ENCODE results near the gene STXBP2. TPM values are rescaled to one million over a fixed set of nuclear protein-coding genes. Genes with fewer than 3 reads are reported as not detected.

Gene STXBP2
- total RNA-seq, 1 experiment from 2014 or later: 141 TPM

DNA sequence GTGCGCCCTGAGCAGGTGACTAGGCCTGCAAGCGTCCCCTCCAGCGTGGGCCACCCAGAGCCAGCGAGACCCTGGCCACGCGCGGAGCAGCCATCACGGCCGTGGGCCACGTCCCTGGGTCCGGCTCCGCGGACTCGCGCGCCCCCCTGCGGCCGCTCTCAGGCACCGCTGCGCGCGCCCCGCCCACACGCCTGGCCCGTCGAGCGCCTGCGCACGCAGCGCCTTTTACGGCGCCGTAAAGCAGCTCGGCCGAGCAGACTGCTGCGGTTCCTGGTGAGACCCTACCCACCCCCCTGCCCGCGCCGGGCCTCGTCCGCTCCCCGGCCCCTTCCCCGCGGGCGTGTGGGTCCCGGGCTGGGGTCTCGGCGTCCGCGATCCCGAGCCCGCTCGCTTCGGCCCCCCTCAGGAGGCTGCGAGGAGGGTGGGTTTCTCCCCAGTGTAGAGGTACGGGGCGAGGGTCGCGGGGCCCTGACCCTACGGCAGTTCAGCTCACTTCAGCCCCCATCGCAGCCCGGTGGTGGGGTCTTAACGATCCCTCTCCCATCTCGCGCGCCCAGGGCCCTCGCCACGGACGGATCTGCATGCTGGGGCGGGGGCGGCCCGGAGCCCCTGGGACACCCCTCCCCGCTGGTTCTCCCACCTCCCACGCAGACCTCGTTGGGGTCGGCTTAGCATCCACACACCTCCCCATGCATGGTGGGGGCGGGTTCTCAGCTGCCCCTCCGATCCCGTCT lies 43.9 kb downstream of the STXBP2 start, which contains the start of gene TRAPPC5 (continued):
- TF ChIP-seq, protein P1, sequence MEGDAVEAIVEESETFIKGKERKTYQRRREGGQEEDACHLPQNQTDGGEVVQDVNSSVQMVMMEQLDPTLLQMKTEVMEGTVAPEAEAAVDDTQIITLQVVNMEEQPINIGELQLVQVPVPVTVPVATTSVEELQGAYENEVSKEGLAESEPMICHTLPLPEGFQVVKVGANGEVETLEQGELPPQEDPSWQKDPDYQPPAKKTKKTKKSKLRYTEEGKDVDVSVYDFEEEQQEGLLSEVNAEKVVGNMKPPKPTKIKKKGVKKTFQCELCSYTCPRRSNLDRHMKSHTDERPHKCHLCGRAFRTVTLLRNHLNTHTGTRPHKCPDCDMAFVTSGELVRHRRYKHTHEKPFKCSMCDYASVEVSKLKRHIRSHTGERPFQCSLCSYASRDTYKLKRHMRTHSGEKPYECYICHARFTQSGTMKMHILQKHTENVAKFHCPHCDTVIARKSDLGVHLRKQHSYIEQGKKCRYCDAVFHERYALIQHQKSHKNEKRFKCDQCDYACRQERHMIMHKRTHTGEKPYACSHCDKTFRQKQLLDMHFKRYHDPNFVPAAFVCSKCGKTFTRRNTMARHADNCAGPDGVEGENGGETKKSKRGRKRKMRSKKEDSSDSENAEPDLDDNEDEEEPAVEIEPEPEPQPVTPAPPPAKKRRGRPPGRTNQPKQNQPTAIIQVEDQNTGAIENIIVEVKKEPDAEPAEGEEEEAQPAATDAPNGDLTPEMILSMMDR (IDR thresholded peaks at IDR 0.05 in 2 of 3, conservative IDR thresholded peaks at IDR 0.05 in 1 of 3; ENCODE audit: borderline replicate concordance in 1 of 3, insufficient read depth in 1 of 3, low read depth in 2 of 3, low read length in 2 of 3): peak; percentile 55 to 84 (median 79)
- no peak for TF ChIP-seq SIN3A (IDR thresholded peaks at IDR 0.05; ENCODE audit: low read depth)
- TF ChIP-seq CEBPB (IDR thresholded peaks at IDR 0.05; ENCODE audit: low read depth): no peak

DNA sequence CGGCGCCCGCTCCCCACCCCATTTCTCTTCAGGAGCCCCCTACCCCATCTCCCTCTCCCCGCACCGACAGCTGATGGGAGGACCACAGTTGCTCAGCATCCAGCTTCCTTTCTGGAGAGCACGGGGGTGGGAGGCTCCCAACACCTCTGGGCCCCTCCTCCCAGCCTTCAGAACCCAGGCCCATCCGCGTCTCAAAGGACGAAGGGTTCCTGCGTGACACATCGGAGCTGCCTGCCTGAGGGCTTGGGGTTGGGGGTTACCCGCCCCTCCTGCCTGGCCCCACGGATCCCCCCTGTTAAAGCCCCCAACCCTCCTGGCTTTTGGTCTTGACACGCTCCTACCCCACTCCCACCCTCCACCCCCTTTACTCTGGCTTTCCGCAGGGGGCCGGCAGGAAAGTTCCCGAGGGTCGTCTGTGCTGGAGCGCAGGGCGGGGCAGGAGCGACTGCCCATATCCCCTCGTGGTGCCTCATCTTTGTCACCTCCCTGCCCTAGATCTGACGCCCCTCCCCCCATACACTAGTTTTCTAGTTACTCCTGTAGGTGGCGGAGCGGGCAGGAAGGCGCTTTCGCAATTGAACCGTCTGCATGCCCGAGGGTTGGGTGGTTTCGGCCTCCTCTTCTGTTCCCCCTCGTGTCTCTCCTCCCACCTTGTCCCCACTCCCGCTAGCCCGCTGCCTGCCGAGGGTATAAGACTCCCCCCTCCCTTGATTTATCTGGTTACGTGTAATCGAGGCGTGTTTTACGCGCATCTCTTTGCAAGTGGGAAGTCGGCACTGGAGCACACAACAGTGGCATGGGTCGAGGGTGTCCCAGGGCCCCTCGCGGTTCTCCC lies 44.6 kb downstream of the STXBP2 start:
- Histone ChIP-seq H3K4me2 (ENCODE audit: low read length) (peak overlapping the region; percentile 93), H3K27me3 (ENCODE audit: insufficient read depth, low read length) (no peaks in the 10 kb centered on the region), H3K36me3 (ENCODE audit: control insufficient read depth in 1 of 2, insufficient read depth in 2 of 2, low read length in 2 of 2) (peaks cover 4 to 9% of the 10 kb centered on the region in 2 experiments; a peak in 3 of 4 replicates), H3K79me2 (ENCODE audit: insufficient read depth, low read length) (peaks cover 21% of the 10 kb centered on the region; the same call in 1 of the 2 replicates), H3K9me3 (ENCODE audit: control insufficient read depth in 1 of 2, insufficient read depth in 1 of 2, low read depth in 1 of 2, low read length in 2 of 2) (no peaks in the 10 kb centered on the region), H3K4me1 (ENCODE audit: control insufficient read depth in 1 of 2, insufficient read depth in 2 of 2, low read length in 2 of 2) (peaks cover 3 to 26% of the 10 kb centered on the region in 2 experiments), H2AFZ (ENCODE audit: low read depth, low read length, poor library complexity, severe bottlenecking) (no peak overlapping the region), H3K27ac (ENCODE audit: low read depth, low read length) (peak overlapping the region; percentile 96), H3K9me2 (ENCODE audit: insufficient read depth) (no peaks in the 10 kb centered on the region), H3K4me3 (replicated peaks in 1 of 2; ENCODE audit: low read depth in 1 of 2, low read length in 2 of 2) (peak overlapping the region; percentile 95), H4K20me1 (ENCODE audit: insufficient read depth) (no peaks in the 10 kb centered on the region), H3K9ac (ENCODE audit: low read length) (peak overlapping the region; percentile 90)
- ChIA-PET POLR2A (interaction anchor here (0.9 to 1.6 kb wide), 5 partner anchors 30 to 118 kb away, joined by 3 to 10 read pairs (median 3); no protein-coding TSS in a partner anchor), RAD21 (ENCODE audit: low non-redundant PET in 1 of 2, low total read pairs in 2 of 2, uncharacterized antibody in 2 of 2, unreplicated experiment in 2 of 2) (interaction anchor here (0.7 to 1.9 kb wide), 6 partner anchors 113 to 327 kb away, joined by 3 to 19 read pairs (median 6); no protein-coding TSS in a partner anchor), CTCF (interaction anchor here (0.5 to 2.0 kb wide), 30 partner anchors 11 to 582 kb away, joined by 3 to 56 read pairs (median 4); partner anchors contain the start of genes CAMSAP3, PET100, RETN and XAB2)
- peak; percentile 72 for ATAC-seq
- BruUV-seq (replicated peaks): no TSS peak
- intact Hi-C loops (cut with micrococcal nuclease): loop anchor here (10.0 kb wide), 1 partner anchor 327 kb away; no protein-coding TSS in a partner anchor
- DNase-seq (ENCODE audit: low read depth, low spot score): peak; percentile 59
- TF ChIP-seq, protein P2, sequence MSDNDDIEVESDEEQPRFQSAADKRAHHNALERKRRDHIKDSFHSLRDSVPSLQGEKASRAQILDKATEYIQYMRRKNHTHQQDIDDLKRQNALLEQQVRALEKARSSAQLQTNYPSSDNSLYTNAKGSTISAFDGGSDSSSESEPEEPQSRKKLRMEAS (IDR thresholded peaks at IDR 0.05): peak; percentile 64
- TF ChIP-seq EGR1 (IDR thresholded peaks at IDR 0.05; ENCODE audit: low read depth) (no peak), ZFX (IDR thresholded peaks at IDR 0.05) (no peak), SP1 (IDR thresholded peaks at IDR 0.05; ENCODE audit: low read depth) (no peak; the same call in 1 of the 2 replicates), FOSL1 (IDR thresholded peaks at IDR 0.05; ENCODE audit: low read depth) (no peak), ELF1 (IDR thresholded peaks at IDR 0.05; ENCODE audit: borderline replicate concordance, low read depth) (no peak), EZH2phosphoT487 (IDR thresholded peaks at IDR 0.05; ENCODE audit: borderline replicate concordance) (no peak), TCF7L2 (IDR thresholded peaks at IDR 0.05; ENCODE audit: borderline replicate concordance, extremely low read depth, insufficient read depth, insufficient read length) (peak; percentile 17), POLR2A (IDR thresholded peaks at IDR 0.05; ENCODE audit: borderline replicate concordance, extremely low read depth, insufficient read depth, insufficient read length) (no peak), POLR2AphosphoS5 (IDR thresholded peaks at IDR 0.05; ENCODE audit: low read depth, low read length) (no peak)
- TF ChIP-seq, protein P1 (IDR thresholded peaks at IDR 0.05 in 2 of 3, conservative IDR thresholded peaks at IDR 0.05 in 1 of 3; ENCODE audit: borderline replicate concordance in 1 of 3, insufficient read depth in 1 of 3, low read depth in 2 of 3, low read length in 2 of 3): peak; percentile 60 to 74 (median 61)
- TF ChIP-seq, protein P3, sequence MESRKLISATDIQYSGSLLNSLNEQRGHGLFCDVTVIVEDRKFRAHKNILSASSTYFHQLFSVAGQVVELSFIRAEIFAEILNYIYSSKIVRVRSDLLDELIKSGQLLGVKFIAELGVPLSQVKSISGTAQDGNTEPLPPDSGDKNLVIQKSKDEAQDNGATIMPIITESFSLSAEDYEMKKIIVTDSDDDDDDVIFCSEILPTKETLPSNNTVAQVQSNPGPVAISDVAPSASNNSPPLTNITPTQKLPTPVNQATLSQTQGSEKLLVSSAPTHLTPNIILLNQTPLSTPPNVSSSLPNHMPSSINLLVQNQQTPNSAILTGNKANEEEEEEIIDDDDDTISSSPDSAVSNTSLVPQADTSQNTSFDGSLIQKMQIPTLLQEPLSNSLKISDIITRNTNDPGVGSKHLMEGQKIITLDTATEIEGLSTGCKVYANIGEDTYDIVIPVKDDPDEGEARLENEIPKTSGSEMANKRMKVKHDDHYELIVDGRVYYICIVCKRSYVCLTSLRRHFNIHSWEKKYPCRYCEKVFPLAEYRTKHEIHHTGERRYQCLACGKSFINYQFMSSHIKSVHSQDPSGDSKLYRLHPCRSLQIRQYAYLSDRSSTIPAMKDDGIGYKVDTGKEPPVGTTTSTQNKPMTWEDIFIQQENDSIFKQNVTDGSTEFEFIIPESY (IDR thresholded peaks at IDR 0.05; ENCODE audit: extremely low read depth, insufficient replicate concordance, low read length): no peak
